Dermis microvascular lymphatic vessel endothelial cell (primary cell): ENCODE measurements around the gene RIMBP2. TPM values are rescaled to one million over a fixed set of nuclear protein-coding genes. Genes with fewer than 3 reads are reported as not detected.

ENCODE experiments used
- DNase-seq, 2 donors: peaks; one replicate each; pipeline versions ENCODE4 v3.0.0 to v3.0.0-alpha.2; 2010; ENCODE audit warnings: low read depth in 2 of 2
- total RNA-seq: library from RNA; depleted of rRNA; stranded (reverse); fragments of >200 nt; gene quantifications from 2 replicates; pipeline ENCODE4 v1.2.1, GENCODE V29; 2014

Gene RIMBP2
- total RNA-seq, 1 donor from 2014 or later, result not detected

GRCh38 chr12:130634866-130635265, 81.2 kb downstream of the RIMBP2 start:
- no peak for DNase-seq

DNA sequence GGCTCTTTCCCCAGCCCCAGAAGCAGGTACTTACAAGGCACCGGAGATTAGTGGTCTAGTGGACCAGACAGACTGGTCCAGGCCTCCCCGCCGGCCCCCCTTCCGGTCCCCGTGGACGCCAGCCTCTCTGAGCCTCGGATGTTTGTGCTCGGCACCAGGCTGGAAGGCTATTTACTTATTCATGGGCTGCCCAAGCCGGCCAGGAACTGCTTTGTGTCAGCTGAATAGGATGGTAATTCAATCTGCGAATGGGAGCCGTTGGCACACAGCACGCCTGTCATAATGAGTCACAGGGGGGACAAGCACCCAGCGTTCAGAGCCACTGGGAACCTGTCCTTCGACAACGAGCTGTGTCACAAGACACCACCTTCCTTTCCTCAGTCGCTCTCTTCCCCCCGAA, 82.3 kb downstream of the RIMBP2 start:
- no peak for DNase-seq

- no peak for DNase-seq
Observed at GRCh38 chr12:130632642-130633041, 83.5 kb downstream of the RIMBP2 start.

- no peak for DNase-seq
Observed at GRCh38 chr12:130628304-130628703, 87.8 kb downstream of the RIMBP2 start.

GRCh38 chr12:130627175-130627574, 88.9 kb downstream of the RIMBP2 start:
- no peak for DNase-seq

DNA sequence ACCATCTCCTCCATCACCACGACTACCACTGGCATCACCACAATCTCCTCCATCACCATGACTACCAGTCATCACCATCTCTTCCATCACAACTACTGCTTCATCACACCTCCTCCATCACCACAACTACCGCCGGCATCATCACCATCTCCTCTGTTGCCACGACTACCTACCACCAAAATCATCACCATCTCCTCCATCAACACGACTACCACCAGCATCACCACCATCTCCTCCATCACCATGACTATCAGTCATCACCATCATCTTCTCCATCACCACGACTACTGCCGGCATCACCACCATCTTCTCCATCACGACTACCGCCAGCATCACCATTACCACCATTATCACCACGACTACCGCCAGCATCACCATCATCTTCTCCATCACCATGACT, 89.5 kb downstream of the RIMBP2 start:
- no peak for DNase-seq

DNA sequence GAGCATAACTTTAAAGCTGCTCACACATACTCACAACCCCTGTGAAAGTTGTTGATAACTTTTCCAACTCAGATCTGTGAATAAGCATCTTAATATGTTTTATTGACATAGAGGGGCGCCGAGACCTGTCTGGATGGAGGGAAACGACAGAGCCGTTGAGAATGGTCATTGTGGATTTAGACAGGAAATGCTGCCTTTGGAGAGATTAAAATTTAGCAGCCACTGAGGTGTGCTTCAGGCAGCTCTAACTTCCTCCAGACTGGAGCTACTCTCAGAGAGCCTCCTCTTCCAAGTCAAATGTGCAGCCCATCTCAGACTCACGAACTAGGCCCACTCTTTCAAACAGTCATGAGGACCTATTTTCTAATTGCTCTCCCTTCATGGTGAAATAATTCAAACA, 90.9 kb downstream of the RIMBP2 start:
- no peak for DNase-seq

DNA sequence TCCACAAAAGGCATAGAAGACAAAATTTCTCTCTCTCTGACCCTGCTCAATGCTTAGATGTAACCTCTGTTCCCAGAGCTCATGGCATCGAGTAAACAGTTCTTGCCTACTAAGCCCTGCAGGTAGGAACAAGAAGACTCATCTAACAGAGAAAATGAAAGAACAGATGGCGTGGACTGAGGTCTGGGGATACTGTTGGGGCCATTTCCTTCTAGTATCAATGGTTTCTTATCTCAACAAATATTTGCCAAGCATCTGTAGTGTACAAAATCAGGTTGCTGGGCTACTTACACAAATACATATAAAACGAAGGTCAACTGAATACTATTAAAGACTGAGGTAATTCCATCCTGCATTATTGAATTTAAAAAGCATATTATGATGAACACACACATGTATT, 93.3 kb downstream of the RIMBP2 start:
- DNase-seq, result no peak

DNA sequence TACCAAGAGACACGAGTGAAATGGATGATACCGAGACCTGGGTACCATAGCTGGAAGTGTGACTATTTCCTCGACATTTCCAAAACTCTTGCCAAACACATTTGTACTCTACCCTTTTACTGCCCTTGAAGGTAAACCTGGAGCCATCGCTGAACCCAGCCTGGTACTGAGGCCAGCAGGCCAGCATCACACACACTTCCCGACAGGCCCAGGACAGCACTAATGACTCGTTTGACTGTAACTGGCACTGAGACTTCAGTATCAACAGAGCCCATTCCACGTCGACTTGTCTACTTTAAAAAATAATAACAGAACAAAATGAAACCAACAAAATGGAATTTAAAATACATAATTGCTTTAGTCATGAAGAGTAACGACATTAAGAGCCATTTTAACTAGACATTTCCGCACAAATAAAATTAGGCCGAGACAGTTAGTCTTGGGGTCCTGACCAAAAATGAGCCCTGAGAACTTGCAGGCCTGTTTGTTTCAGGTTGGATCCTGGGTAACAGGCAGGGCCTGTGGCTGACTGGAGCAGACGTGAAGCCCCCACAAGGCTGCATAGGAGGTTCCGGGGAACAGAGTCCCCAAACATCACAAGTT, 94.3 kb downstream of the RIMBP2 start:
- no peak for DNase-seq

GRCh38 chr12:130620756-130621155, 95.3 kb downstream of the RIMBP2 start:
- DNase-seq, result no peak

GRCh38 chr12:130620281-130620680, 95.8 kb downstream of the RIMBP2 start:
- DNase-seq, result no peak

GRCh38 chr12:130619385-130620001, 96.6 kb downstream of the RIMBP2 start:
- DNase-seq, result no peak

DNA sequence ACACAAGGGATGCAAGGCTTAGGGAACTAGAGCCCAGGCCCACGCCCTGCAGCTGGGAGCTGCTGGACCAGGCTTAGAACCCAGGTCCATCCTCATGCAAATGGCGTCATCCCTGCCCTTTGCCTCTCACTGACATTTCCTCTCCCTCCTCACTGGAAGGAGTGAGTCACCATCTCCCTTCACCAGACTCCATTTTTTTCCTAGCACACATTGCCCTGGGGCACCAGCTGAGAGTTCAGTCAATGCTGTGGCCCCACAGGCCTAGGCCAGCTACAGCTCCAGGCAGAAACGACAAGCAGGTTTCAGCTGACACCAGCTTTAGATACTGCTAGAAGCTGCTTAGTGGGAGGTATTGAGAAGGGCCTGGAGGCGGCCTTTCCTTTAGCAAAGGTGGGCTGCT, 98.9 kb downstream of the RIMBP2 start:
- no peak for DNase-seq

- DNase-seq, result no peak
Observed at GRCh38 chr12:130615861-130616345, 100.2 kb downstream of the RIMBP2 start.

GRCh38 chr12:130614530-130614905, 101.6 kb downstream of the RIMBP2 start:
- no peak for DNase-seq

- no peak for DNase-seq
Observed at GRCh38 chr12:130613831-130614529, 102.1 kb downstream of the RIMBP2 start.

DNA sequence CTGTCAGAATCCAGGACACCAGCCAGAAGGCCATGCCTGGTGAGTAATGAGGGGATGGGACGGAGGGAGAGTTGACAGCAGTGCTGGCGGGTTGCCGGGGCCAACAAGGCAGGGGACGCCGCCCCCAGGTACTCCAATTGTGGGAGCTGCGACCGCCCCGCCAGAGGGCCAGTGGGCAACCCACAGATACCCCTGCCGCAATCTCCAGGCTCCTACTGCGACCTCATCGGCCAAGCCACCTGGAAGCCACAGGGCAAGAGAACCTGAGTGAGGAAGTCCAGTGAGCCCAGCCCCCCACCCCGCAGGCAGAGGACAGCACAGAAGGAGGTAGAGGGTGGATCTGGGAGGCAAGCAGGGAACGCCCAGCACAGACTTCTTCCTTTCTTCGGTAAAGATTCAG, 103.0 kb downstream of the RIMBP2 start:
- no peak for DNase-seq

DNA sequence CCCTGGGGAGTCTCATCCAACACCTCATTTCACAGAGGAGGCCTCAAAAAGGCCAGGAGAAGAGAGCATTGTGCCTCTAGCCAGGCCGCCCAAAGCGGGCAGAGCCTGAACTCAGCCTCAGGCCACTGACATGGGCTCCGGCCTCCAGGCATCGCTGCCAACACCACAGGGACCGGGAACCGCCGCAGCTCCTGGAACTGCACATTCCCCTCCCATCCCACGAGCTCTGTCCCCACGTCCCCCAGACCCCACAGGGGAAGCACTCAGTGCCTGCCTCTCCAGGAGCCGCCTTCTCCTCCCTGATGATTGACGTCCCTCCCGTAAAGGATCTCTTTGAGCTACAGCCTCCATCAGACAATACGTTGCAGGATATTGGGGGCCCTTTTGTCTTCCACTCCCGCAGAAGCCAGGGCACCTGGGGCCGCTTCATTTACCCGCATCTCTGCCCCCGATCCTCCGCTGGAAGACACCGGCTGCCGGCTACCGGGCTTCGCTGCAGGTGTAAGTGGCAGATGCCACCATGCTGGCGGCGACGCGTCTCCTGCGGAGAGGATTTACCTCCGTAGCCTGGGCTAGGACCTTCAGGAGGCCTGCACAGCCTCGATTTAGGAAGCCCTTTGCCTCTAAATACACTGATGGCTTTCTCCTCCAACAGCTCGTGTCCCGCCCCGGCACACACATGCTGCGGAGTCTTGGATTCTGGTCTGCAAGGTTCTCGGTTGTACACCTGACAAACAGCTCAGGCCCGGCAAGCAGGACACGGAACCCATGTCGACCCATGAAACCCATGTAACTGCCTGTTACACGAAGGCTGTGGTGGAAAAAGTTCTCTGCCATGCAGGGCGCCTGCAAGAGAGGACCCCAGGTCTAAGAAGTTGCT, 104.8 kb downstream of the RIMBP2 start:
- DNase-seq, result no peak

- DNase-seq, result no peak
Observed at GRCh38 chr12:130609966-130610365, 106.1 kb downstream of the RIMBP2 start.

- DNase-seq, result no peak
Observed at GRCh38 chr12:130608831-130609230, 107.3 kb downstream of the RIMBP2 start.

GRCh38 chr12:130608132-130608531, 108.0 kb downstream of the RIMBP2 start:
- no peak for DNase-seq

GRCh38 chr12:130606231-130606630, 109.9 kb downstream of the RIMBP2 start:
- no peak for DNase-seq
